Endothelial cell of umbilical vein (primary cell): Measurements from ENCODE around the gene ZFPM1. TPM values are rescaled to one million over a fixed set of nuclear protein-coding genes. Genes with fewer than 3 reads are reported as not detected.

Source experiments
- BruUV-seq: library from RNA; stranded (reverse); fragments of 400-500 nt; replicated peaks from 2 replicates; lab custom pipeline; 2021; lab: Mats Ljungman, UMichigan
- CTCF ChIA-PET: fragments of 300-600, 350-600 bp; sonication (Branson Sonifier 250); formaldehyde crosslinking; loops from one replicate; lab custom pipeline; 2021; ENCODE audit warnings: antibody characterized with exemption, inconsistent platforms; lab: Charles Lee
- POLR2A ChIA-PET: fragments of 300-600, 350-600 bp; sonication (Branson Sonifier 250); formaldehyde crosslinking; loops from one replicate; lab custom pipeline; 2021; ENCODE audit warnings: antibody characterized with exemption, inconsistent platforms; lab: Charles Lee
- DNase-seq: peaks from one replicate; pipeline ENCODE4 v3.0.0-alpha.2; 2011; ENCODE audit warnings: low read depth, low spot score
- FAIRE-seq: peaks from 2 replicates; lab custom pipeline; 2011; peaks lifted over from hg19 to GRCh38; lab: Jason Lieb, UNC
- H2AFZ ChIP-seq: 2 replicates; pipeline ENCODE4 v1.6.0; 2012; ENCODE audit warnings: low read depth, low read length, control low read depth, inconsistent platforms
- H3K27ac ChIP-seq: 2 replicates; pipeline ENCODE4 v1.5.1; 2011; ENCODE audit warnings: low read depth, mild to moderate bottlenecking, control low read depth, low read length, moderate library complexity; ENCODE audit not compliant: insufficient read depth
- H3K27me3 ChIP-seq, 2 experiments: 2 replicates each; pipeline versions ENCODE4 v1.6.0 to v1.6.1; 2011; ENCODE audit warnings: low read length in 2 of 2, mixed read lengths in 1 of 2; ENCODE audit not compliant: control insufficient read depth in 2 of 2, insufficient read depth in 2 of 2
- H3K36me3 ChIP-seq, 2 experiments: 2 replicates in 1 of 2; 3 replicates in 1 of 2; pipeline ENCODE4 v1.5.1; 2011; ENCODE audit warnings: low read length in 2 of 2, mild to moderate bottlenecking in 1 of 2, moderate library complexity in 1 of 2; ENCODE audit not compliant: control insufficient read depth in 2 of 2, insufficient read depth in 2 of 2; ENCODE audit errors: extremely low read depth in 1 of 2
- H3K4me1 ChIP-seq: 3 replicates; pipeline ENCODE4 v1.5.1; 2011; ENCODE audit warnings: mild to moderate bottlenecking, low read length; ENCODE audit not compliant: control insufficient read depth, insufficient read depth; ENCODE audit errors: extremely low read depth
- H3K4me2 ChIP-seq: 2 replicates; pipeline ENCODE4 v1.6.1; 2011; ENCODE audit warnings: low read length, control low read depth, mixed read lengths; ENCODE audit not compliant: insufficient read depth
- H3K4me3 ChIP-seq, 3 experiments: fragments of 200-600 bp in 1 of 3; sonication (generic), shearing (Covaris generic) in 1 of 3; replicated peaks in 1 of 3; 2 replicates each; pipeline ENCODE4 v1.5.1; 2011 to 2016; ENCODE audit warnings: control low read depth in 3 of 3, low read length in 3 of 3, mild to moderate bottlenecking in 2 of 3, inconsistent platforms in 1 of 3, low read depth in 1 of 3, moderate library complexity in 1 of 3; ENCODE audit not compliant: insufficient read depth in 1 of 3
- H3K79me2 ChIP-seq: 2 replicates; pipeline ENCODE4 v1.6.0; 2012; ENCODE audit warnings: low read length, inconsistent platforms; ENCODE audit not compliant: control insufficient read depth, insufficient read depth
- H3K9ac ChIP-seq: replicated peaks from 2 replicates; pipeline ENCODE3; 2011; ENCODE audit warnings: low read length, control low read depth; ENCODE audit not compliant: insufficient read depth; ENCODE audit errors: extremely low read depth
- H3K9me1 ChIP-seq: replicated peaks from 3 replicates; pipeline ENCODE4 v1.6.0; 2011; ENCODE audit warnings: mild to moderate bottlenecking, low read length; ENCODE audit not compliant: control insufficient read depth, insufficient read depth; ENCODE audit errors: extremely low read depth
- H3K9me3 ChIP-seq: replicated peaks from 2 replicates; pipeline ENCODE4 v1.5.1; 2012; ENCODE audit warnings: low read length, inconsistent platforms; ENCODE audit not compliant: control insufficient read depth, insufficient read depth
- H4K20me1 ChIP-seq: replicated peaks from 2 replicates; pipeline ENCODE3; 2011; ENCODE audit warnings: mild to moderate bottlenecking, low read length; ENCODE audit not compliant: control insufficient read depth, insufficient read depth; ENCODE audit errors: extremely low read depth
- CTCF ChIP-seq, 2 donors: IDR thresholded peaks; 1 replicate in 1 of 2; 2 replicates in 1 of 2; pipeline ENCODE4 v1.5.1; 2011; ENCODE audit warnings: low read length in 2 of 2, mild to moderate bottlenecking in 2 of 2, moderate library complexity in 2 of 2, control low read depth in 1 of 2, inconsistent platforms in 1 of 2, low read depth in 1 of 2; ENCODE audit not compliant: insufficient read depth in 1 of 2; ENCODE audit errors: extremely low read depth in 1 of 2
- EZH2 ChIP-seq: IDR thresholded peaks from 2 replicates; pipeline ENCODE4 v1.6.1; 2012; ENCODE audit warnings: borderline replicate concordance, low read depth, mild to moderate bottlenecking, moderate library complexity, low read length, inconsistent platforms; ENCODE audit not compliant: severe bottlenecking
- FOS ChIP-seq: IDR thresholded peaks from 2 replicates; pipeline ENCODE4 v1.6.1; 2011; ENCODE audit warnings: mild to moderate bottlenecking, low read length, moderate library complexity, borderline replicate concordance; ENCODE audit not compliant: insufficient read depth
- GATA2 ChIP-seq: IDR thresholded peaks from 2 replicates; pipeline ENCODE4 v1.7.0; 2011; ENCODE audit warnings: low read depth, mild to moderate bottlenecking, moderate library complexity, mixed read lengths, low read length; ENCODE audit not compliant: insufficient read length, insufficient read depth
- JUN ChIP-seq: IDR thresholded peaks from 2 replicates; pipeline ENCODE4 v1.6.1; 2011; ENCODE audit warnings: borderline replicate concordance, low read depth; ENCODE audit not compliant: insufficient read length, insufficient read depth
- MAX ChIP-seq: IDR thresholded peaks from 2 replicates; pipeline ENCODE4 v1.6.1; 2011; ENCODE audit not compliant: insufficient read depth, insufficient read length
- MYC ChIP-seq: IDR thresholded peaks from one replicate; pipeline ENCODE4 v1.6.1; 2011; ENCODE audit warnings: mild to moderate bottlenecking, low read depth, low read length
- POLR2A ChIP-seq: IDR thresholded peaks from 2 replicates; pipeline ENCODE4 v1.6.1; 2012; ENCODE audit warnings: low read depth, mild to moderate bottlenecking, control low read depth, low read length
- POLR2AphosphoS5 ChIP-seq: IDR thresholded peaks from 2 replicates; pipeline ENCODE4 v1.6.1; 2012; ENCODE audit warnings: low read depth, mild to moderate bottlenecking, control low read depth, low read length, moderate library complexity; ENCODE audit not compliant: insufficient read depth
- dilution Hi-C: fragments of 300-500 bp; cut with MboI; formaldehyde crosslinking; loops from one replicate; pipeline ENCODE4 v1.15.0; 2019; ENCODE audit warnings: low sequenced_read_pairs; ENCODE audit not compliant: extremely low pct_ligation_motif_present
- intact Hi-C: fragments of 100-400 bp; cut with micrococcal nuclease; formaldehyde crosslinking; loops from one replicate; pipeline ENCODE4 v1.10.0; 2022
- polyA plus RNA-seq, 4 experiments: library from polyadenylated mRNA; depleted of rRNA in 3 of 4; stranded (reverse) in 3 of 4; unstranded in 1 of 4; fragments of >200 nt; gene quantifications; 2 replicates each; pipeline versions ENCODE4 v1.2.1 to v1.2.3, GENCODE V29; 2011 to 2012; ENCODE audit warnings: missing spikeins in 1 of 4
- total RNA-seq: library from RNA; stranded (reverse); gene quantifications from 2 replicates; pipeline ENCODE4 v1.2.3, GENCODE V29; 2021

Gene ZFPM1
- total and polyA plus RNA-seq, 2 donors (not counting 3 experiments of a cell fraction or from before 2014, with no cell fraction given), result 0.37 to 7.5 TPM

GRCh38 chr16:88466175-88466862 lies 13.2 kb downstream of the ZFPM1 start:
- Histone ChIP-seq H3K4me2 (no peak overlapping the region), H2AFZ (no peak overlapping the region), H3K4me3 (no peak overlapping the region), H3K79me2 (peaks cover 18% of the 10 kb centered on the region), H3K36me3 (no peaks in the 10 kb centered on the region), H3K4me1 (peaks cover 26% of the 10 kb centered on the region), H3K9me3 (no peaks in the 10 kb centered on the region), H4K20me1 (no peaks in the 10 kb centered on the region), H3K27ac (no peak overlapping the region), H3K9me1 (no peaks in the 10 kb centered on the region), H3K27me3 (no peaks in the 10 kb centered on the region), H3K9ac (no peak overlapping the region)
- DNase-seq (no peak), FAIRE-seq (no peak)
- BruUV-seq, result no TSS peak
- CTCF ChIA-PET, result interaction anchor here (2.6 kb wide), 1 partner anchor 11 kb away, joined by 7 read pairs; no protein-coding TSS in a partner anchor
- no peak for TF ChIP-seq CTCF (IDR thresholded peaks at IDR 0.05; ENCODE audit: extremely low read depth in 1 of 2, insufficient read depth in 1 of 2, low read depth in 1 of 2, low read length in 2 of 2)
- no peak for TF ChIP-seq FOS
- no peak for TF ChIP-seq POLR2A
- TF ChIP-seq JUN, result no peak
- no peak for TF ChIP-seq POLR2AphosphoS5
- TF ChIP-seq GATA2, result no peak
- no peak for TF ChIP-seq MYC
- no peak for TF ChIP-seq EZH2
- TF ChIP-seq MAX, result no peak
- intact Hi-C loops, result no loop called here
- dilution Hi-C loops, result no loop called here
- POLR2A ChIA-PET, result no interaction called here
